Keratinocyte (primary cell): ENCODE data around the gene MEP1B.

Experiments
- CTCF ChIP-seq, 3 experiments: IDR thresholded peaks in 1 of 3; conservative IDR thresholded peaks in 1 of 3; optimal IDR thresholded peaks in 1 of 3; 2 replicates in 2 of 3; 3 replicates in 1 of 3; pipeline versions ENCODE3 to v1.5.1; 2011; ENCODE audit warnings: low read length in 3 of 3, mild to moderate bottlenecking in 3 of 3, moderate library complexity in 2 of 3, control low read depth in 1 of 3, inconsistent platforms in 1 of 3; ENCODE audit not compliant: insufficient read depth in 2 of 3; ENCODE audit errors: extremely low read depth in 1 of 3
- EZH2 ChIP-seq: IDR thresholded peaks from one replicate; pipeline ENCODE4 v1.6.1; 2012; ENCODE audit warnings: inconsistent platforms, mild to moderate bottlenecking, low read length, moderate library complexity

GRCh38 chr18:32261003-32261402 is 71.2 kb downstream of the MEP1B start:
- peak; percentile 4 to 34 (median 22) for TF ChIP-seq CTCF (optimal IDR thresholded peaks at IDR 0.05 in 1 of 3, IDR thresholded peaks at IDR 0.05 in 1 of 3, conservative IDR thresholded peaks at IDR 0.05 in 1 of 3; ENCODE audit: extremely low read depth in 1 of 3, insufficient read depth in 2 of 3, low read length in 3 of 3)
- no peak for TF ChIP-seq EZH2
